ENCODE data around the gene NR2F6. TPM values are rescaled to one million over a fixed set of nuclear protein-coding genes. Genes with fewer than 3 reads are reported as not detected.

Gene NR2F6
- total RNA-seq, 1 experiment from 2014 or later = 32.8 TPM

GRCh38 chr19:17229890-17230289, 15.8 kb downstream of the NR2F6 start:
- Mint-ChIP-seq H3K4me3 (ENCODE audit: unreplicated experiment) (no peak overlapping the region), H3K27me3 (ENCODE audit: insufficient read depth, unreplicated experiment) (no peaks in the 10 kb centered on the region), H3K9me3 (ENCODE audit: unreplicated experiment) (no peaks in the 10 kb centered on the region), H3K4me1 (ENCODE audit: insufficient read depth, unreplicated experiment) (no peaks in the 10 kb centered on the region), H3K27ac (ENCODE audit: low read depth, unreplicated experiment) (no peak overlapping the region), H3K36me3 (ENCODE audit: insufficient read depth, unreplicated experiment) (peaks cover 42% of the 10 kb centered on the region)
- ChIA-PET CTCF (no interaction called here), POLR2A (no interaction called here)
- TF ChIP-seq, protein P1, sequence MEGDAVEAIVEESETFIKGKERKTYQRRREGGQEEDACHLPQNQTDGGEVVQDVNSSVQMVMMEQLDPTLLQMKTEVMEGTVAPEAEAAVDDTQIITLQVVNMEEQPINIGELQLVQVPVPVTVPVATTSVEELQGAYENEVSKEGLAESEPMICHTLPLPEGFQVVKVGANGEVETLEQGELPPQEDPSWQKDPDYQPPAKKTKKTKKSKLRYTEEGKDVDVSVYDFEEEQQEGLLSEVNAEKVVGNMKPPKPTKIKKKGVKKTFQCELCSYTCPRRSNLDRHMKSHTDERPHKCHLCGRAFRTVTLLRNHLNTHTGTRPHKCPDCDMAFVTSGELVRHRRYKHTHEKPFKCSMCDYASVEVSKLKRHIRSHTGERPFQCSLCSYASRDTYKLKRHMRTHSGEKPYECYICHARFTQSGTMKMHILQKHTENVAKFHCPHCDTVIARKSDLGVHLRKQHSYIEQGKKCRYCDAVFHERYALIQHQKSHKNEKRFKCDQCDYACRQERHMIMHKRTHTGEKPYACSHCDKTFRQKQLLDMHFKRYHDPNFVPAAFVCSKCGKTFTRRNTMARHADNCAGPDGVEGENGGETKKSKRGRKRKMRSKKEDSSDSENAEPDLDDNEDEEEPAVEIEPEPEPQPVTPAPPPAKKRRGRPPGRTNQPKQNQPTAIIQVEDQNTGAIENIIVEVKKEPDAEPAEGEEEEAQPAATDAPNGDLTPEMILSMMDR (IDR thresholded peaks at IDR 0.05; ENCODE audit: unreplicated experiment) = no peak
- no TSS peak for BruUV-seq (replicated peaks)
- intact Hi-C loops (cut with micrococcal nuclease) = loop anchor here (10.0 kb wide), 1 partner anchor 155 kb away; the partner anchor contains the start of genes HAUS8 and MYO9B
- no peak for DNase-seq (ENCODE audit: unreplicated experiment)

GRCh38 chr19:17227798-17228367, 17.8 kb downstream of the NR2F6 start:
- CTCF ChIA-PET = no interaction called here
- Mint-ChIP-seq H3K27me3 (ENCODE audit: insufficient read depth, unreplicated experiment) (no peaks in the 10 kb centered on the region), H3K9me3 (ENCODE audit: unreplicated experiment) (no peaks in the 10 kb centered on the region), H3K36me3 (ENCODE audit: insufficient read depth, unreplicated experiment) (peaks cover 26% of the 10 kb centered on the region), H3K27ac (ENCODE audit: low read depth, unreplicated experiment) (no peak overlapping the region), H3K4me3 (ENCODE audit: unreplicated experiment) (no peak overlapping the region), H3K4me1 (ENCODE audit: insufficient read depth, unreplicated experiment) (no peaks in the 10 kb centered on the region)
- TF ChIP-seq, protein P1 (IDR thresholded peaks at IDR 0.05; ENCODE audit: unreplicated experiment) = no peak
- no TSS peak for BruUV-seq (replicated peaks)
- DNase-seq (ENCODE audit: unreplicated experiment) = no peak
- intact Hi-C loops (cut with micrococcal nuclease) = loop anchor here (10.0 kb wide), 1 partner anchor 153 kb away; the partner anchor contains the start of genes HAUS8 and MYO9B
- POLR2A ChIA-PET = interaction anchor here (1.8 to 3.5 kb wide), 5 partner anchors 8 to 81 kb away, joined by 5 to 35 read pairs (median 21); partner anchors contain the start of genes BABAM1, DDA1 and USE1

DNA sequence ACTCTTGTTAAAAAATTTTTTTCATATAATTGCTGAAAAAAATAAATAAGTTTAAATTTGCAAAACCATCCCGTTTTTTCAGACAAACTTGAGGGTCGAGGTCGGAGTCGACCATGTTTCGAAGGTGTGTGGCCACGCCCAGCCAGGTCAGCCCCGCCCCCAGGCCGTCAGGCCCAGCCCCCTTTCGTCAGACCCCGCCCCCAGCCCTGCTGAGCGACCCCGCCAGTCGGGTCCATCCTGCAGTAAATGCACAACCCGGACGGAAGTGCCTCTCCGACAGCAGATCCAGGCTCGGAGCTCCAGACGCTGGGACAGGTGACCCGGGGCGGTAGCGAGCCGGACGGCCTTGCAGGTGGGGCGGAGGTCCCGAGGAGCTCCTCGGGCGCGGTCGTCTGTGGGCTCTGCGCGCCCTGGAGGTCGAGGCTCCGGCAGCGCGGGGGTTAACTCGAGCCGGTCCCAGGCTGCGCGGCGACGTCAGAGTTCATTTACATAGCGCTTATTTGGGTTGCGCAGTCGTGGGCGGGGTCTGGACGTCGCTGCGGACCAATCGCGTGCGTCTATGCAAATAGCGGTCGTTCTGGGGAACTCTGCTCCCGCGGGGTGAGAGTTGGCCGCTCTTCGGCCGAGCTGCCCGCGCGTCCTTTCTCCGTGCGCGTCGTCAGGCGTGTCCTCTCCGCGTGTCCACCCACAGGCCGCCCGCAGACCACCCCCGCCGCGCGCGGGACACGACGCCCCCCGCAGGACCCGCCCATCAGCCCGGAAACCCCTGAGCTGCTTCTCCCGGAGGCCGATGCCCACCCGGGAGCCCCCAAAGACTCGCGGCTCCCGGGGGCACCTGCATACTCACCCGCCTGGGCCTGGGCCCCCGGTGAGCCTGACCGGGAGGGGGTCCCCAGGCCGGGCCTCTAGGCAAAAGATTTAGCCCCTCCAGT, 19.5 kb downstream of the NR2F6 start, which contains the start of gene OCEL1:
Gene OCEL1, plus strand, starts transcription at position 225 of the 932 bp plus-strand sequence. Its CDS starts 22 bp downstream, at position 247.
- H3K4me3 Mint-ChIP-seq (ENCODE audit: unreplicated experiment) = peak within 1 kb of the TSS; percentile 93
- CTCF ChIA-PET = interaction anchor here (0.6 to 1.0 kb wide), 4 partner anchors 11 to 157 kb away, joined by 3 to 4 read pairs (median 4); partner anchors contain the start of gene USE1
- H3K27ac Mint-ChIP-seq (ENCODE audit: low read depth, unreplicated experiment) = peak within 1 kb of the TSS; percentile 83
- intact Hi-C loops (cut with micrococcal nuclease) = loop anchor here (10.0 kb wide), 1 partner anchor 151 kb away; the partner anchor contains the start of genes HAUS8 and MYO9B
- TF ChIP-seq, protein P1 (IDR thresholded peaks at IDR 0.05; ENCODE audit: unreplicated experiment) = no peak
- H3K27me3 Mint-ChIP-seq (ENCODE audit: insufficient read depth, unreplicated experiment) = no peaks in the 10 kb centered on the region
- peaks cover 9% of the 10 kb centered on the region for H3K36me3 Mint-ChIP-seq (ENCODE audit: insufficient read depth, unreplicated experiment)
- POLR2A ChIA-PET = interaction anchor here (0.6 to 3.5 kb wide), 20 partner anchors 10 to 720 kb away, joined by 3 to 36 read pairs (median 6); partner anchors contain the start of genes BABAM1, DDA1, MYO9B and NR2F6
- BruUV-seq (replicated peaks) = no TSS peak
- peak; percentile 99 for DNase-seq (ENCODE audit: unreplicated experiment)
- no peaks in the 10 kb centered on the region for H3K9me3 Mint-ChIP-seq (ENCODE audit: unreplicated experiment)
- H3K4me1 Mint-ChIP-seq (ENCODE audit: insufficient read depth, unreplicated experiment) = no peaks in the 10 kb centered on the region

All from MCF 10A (cell line).